Chondrocyte (in vitro differentiated cells): Measurements from ENCODE around the gene STX1A. TPM values are rescaled to one million over a fixed set of nuclear protein-coding genes. Genes with fewer than 3 reads are reported as not detected.
"Not testable (repeated sequence)": the region's sequence is repeated elsewhere in the genome, so short reads cannot be mapped to it uniquely, and the experiment has no call there.

Source experiments
- DNase-seq: peaks from one replicate; pipeline ENCODE4 v3.0.0; 2021; ENCODE audit warnings: mixed read lengths, low spot score
- H3K27ac Mint-ChIP-seq: one replicate; pipeline ENCODE4 v1.8.0; 2021; ENCODE audit warnings: mild to moderate bottlenecking, moderate library complexity, mixed read lengths; ENCODE audit not compliant: unreplicated experiment
- H3K27me3 Mint-ChIP-seq: 2 replicates; pipeline ENCODE4 v1.8.0; 2021; ENCODE audit warnings: low read depth, mixed read lengths
- H3K36me3 Mint-ChIP-seq: 2 replicates; pipeline ENCODE4 v1.8.0; 2021; ENCODE audit warnings: low read depth, mixed read lengths
- H3K4me1 Mint-ChIP-seq: 2 replicates; pipeline ENCODE4 v1.8.0; 2021; ENCODE audit warnings: low read depth, mild to moderate bottlenecking, mixed read lengths
- H3K4me3 Mint-ChIP-seq: one replicate; pipeline ENCODE4 v1.8.0; 2021; ENCODE audit warnings: mild to moderate bottlenecking, moderate library complexity, mixed read lengths; ENCODE audit not compliant: unreplicated experiment
- H3K9me3 Mint-ChIP-seq: 2 replicates; pipeline ENCODE4 v1.8.0; 2021; ENCODE audit warnings: low read depth, mixed read lengths
- total RNA-seq: library from RNA; stranded (reverse); gene quantifications from 3 replicates; pipeline ENCODE4 v1.2.1, GENCODE V29; 2021
- TF ChIP-seq, protein P1 (sequence below): fragments of 200-600 bp; sonication (generic); IDR thresholded peaks from 2 replicates; pipeline ENCODE4 v1.5.0; 2021; ENCODE audit warnings: antibody characterized with exemption, mild to moderate bottlenecking, moderate library complexity

STX1A gene
- total RNA-seq, 1 donor from 2014 or later: 20.9 TPM

DNA sequence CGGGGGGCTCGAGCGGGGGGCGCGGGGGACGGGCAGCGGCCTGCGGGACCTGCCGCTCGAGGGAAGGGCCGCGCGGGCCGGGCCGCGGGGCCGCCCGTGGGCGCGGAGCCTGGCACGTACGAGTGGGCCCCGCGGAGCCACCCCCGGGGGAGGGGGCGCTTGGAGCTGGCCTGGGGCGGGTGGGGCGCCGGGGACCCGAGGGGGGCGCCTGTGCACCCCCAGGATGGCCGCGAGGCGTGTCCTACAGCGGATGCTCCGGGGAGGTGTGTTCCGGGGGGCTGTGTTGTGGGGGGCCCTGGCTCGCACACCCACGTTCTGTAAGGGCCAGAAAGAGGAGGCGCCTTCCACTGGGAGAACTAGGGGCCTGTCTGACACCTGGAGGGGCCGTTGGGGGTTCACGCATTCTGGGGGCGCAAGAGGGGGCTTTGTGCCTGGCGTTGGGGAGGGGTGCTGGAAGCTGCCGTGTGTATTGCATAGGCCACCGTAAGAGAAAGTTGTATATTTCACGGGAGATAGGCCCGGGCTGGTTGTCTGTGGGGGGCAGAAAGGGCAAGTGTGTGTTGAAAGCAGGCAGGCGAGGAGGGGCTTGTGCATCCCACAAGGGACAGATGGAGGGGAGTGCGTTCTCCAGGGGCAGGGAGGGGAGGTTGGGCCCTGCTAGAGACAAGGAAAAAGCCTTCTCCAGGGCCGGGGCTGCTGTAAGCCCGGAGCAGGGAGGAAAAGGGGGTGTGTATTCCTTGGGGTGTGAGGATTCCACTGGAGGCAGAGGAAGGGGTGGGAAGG, 51.2 kb downstream of the STX1A start:
- no peak for DNase-seq
- H3K27me3 Mint-ChIP-seq: peaks cover under 1% of the 10 kb centered on the region
- H3K4me3 Mint-ChIP-seq: peak overlapping the region; percentile 82
- H3K4me1 Mint-ChIP-seq: peaks cover 18% of the 10 kb centered on the region
- peaks cover 1% of the 10 kb centered on the region for H3K9me3 Mint-ChIP-seq
- peaks cover 1% of the 10 kb centered on the region for H3K36me3 Mint-ChIP-seq
- peak overlapping the region; percentile 59 for H3K27ac Mint-ChIP-seq
- TF ChIP-seq, protein P1, sequence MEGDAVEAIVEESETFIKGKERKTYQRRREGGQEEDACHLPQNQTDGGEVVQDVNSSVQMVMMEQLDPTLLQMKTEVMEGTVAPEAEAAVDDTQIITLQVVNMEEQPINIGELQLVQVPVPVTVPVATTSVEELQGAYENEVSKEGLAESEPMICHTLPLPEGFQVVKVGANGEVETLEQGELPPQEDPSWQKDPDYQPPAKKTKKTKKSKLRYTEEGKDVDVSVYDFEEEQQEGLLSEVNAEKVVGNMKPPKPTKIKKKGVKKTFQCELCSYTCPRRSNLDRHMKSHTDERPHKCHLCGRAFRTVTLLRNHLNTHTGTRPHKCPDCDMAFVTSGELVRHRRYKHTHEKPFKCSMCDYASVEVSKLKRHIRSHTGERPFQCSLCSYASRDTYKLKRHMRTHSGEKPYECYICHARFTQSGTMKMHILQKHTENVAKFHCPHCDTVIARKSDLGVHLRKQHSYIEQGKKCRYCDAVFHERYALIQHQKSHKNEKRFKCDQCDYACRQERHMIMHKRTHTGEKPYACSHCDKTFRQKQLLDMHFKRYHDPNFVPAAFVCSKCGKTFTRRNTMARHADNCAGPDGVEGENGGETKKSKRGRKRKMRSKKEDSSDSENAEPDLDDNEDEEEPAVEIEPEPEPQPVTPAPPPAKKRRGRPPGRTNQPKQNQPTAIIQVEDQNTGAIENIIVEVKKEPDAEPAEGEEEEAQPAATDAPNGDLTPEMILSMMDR: no peak

DNA sequence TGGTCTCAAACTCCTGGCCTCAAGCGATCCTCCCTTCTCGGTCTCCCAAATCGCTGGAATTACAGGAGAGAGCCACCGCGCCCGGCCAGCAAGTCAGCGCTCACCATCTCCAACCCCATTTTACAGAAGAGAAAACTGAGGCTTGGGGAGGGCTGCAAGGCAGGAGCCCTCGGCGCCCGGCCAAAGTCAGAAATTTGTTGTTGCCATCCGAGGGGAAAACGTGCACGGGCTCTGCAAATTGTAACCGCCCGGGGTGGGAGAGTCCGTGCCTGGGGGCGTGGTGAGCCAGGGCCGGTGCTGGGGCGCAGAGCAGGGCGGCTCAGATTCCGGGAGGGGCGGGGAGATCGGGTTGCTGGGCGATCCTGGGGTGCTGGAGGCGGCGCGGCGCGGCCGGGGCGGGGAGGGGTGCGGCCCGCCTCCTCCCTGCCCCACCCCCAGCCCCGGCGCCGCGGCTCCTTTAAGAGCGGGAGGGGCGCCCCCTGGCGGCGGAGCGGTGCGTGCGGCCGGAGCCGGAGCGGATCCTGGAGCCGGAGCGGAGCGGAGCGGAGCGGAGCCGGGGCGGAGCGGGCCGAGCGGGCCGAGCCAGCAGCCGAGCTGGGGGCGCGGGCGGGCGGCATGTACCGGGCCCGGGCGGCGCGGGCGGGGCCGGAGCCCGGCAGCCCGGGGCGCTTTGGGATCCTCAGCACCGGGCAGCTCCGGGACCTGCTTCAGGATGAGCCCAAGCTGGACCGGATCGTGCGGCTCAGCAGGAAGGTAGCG, 51.9 kb downstream of the STX1A start, which contains the start of gene VPS37D:
VPS37D (plus strand) TSS at position 488 of the 759 bp plus-strand sequence; CDS start at position 616, 128 bp downstream.
- H3K4me3 Mint-ChIP-seq: peak within 1 kb of the TSS; percentile 82
- peaks cover 18% of the 10 kb centered on the region for H3K4me1 Mint-ChIP-seq
- DNase-seq: peak; percentile 91
- H3K36me3 Mint-ChIP-seq: peaks cover 1% of the 10 kb centered on the region
- H3K27me3 Mint-ChIP-seq: peaks cover 5% of the 10 kb centered on the region
- H3K9me3 Mint-ChIP-seq: peaks cover 7% of the 10 kb centered on the region
- TF ChIP-seq, protein P1: peak; percentile 85
- peak within 1 kb of the TSS; percentile 59 for H3K27ac Mint-ChIP-seq

DNA sequence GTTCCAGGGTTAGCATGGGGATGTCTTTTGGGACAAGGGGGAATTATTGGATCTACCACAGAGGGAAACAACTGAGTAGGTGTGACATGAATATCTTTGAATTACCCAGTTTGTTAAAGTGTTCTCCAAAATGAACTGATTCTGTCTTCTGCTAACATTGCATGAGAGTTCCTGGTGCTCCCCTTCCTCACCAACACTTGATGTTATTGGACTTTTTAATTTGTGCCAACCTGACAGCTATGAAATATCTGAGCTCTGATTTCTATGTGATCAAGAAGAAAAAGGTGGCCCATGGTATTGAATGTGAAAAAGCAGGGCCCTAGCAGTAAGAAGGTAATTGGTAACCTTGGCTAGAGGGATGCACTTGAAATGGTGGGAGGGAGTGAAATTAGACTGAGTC, 56.4 kb downstream of the STX1A start:
- peaks cover 18% of the 10 kb centered on the region for H3K27me3 Mint-ChIP-seq
- TF ChIP-seq, protein P1: no peak
- no peak overlapping the region for H3K27ac Mint-ChIP-seq
- no peak overlapping the region for H3K4me3 Mint-ChIP-seq
- H3K4me1 Mint-ChIP-seq: peaks cover 8% of the 10 kb centered on the region
- no peak for DNase-seq
- no peaks in the 10 kb centered on the region for H3K36me3 Mint-ChIP-seq
- H3K9me3 Mint-ChIP-seq: peaks cover 10% of the 10 kb centered on the region

DNA sequence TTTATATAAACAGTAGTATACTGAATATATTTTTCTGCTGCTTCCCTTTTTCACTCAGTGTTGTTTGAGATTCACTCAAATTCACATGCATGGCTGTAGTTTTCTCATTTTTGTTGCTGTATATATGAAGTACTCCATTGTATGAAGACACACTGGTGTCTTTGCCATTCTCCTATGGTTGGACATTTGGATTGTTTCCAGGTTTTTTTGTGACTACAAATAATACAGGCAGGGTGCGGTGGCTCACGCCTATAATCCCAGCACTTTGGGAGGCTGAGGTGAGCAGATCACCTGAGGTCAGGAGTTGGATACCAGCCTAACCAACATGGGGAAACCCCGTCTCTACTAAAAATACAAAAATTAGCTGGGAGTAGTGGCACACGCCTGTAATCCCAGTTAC, 58.9 kb downstream of the STX1A start:
- not testable (repeated sequence) for H3K36me3 Mint-ChIP-seq, H3K4me3 Mint-ChIP-seq, H3K27ac Mint-ChIP-seq, H3K4me1 Mint-ChIP-seq, H3K9me3 Mint-ChIP-seq, DNase-seq
- peaks cover 18% of the 10 kb centered on the region for H3K27me3 Mint-ChIP-seq

DNA sequence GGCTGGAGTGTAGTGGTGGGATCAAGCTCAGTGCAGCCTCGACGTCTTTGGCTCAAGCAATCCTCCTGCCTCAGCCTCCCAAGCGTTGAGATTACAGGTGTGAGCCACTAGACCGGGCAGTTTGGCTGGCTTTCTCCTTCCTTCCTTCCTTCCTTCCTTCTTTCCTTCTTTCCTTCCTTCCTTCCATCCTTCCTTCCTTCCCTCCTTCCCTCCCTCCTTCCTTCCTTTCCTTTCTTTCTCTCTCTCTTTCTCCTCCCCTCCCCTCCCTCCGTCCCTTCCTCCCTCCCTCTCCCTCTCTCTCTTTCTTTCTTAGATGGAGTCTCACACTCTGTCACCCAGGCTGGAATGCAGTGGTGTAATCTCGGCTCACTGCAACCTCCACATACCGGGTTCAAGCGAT, 59.5 kb downstream of the STX1A start:
- Mint-ChIP-seq H3K4me1 (no peaks in the 10 kb centered on the region), H3K27ac (no peak overlapping the region), H3K36me3 (peaks cover 1% of the 10 kb centered on the region), H3K9me3 (peaks cover 10% of the 10 kb centered on the region), H3K4me3 (no peak overlapping the region), H3K27me3 (peaks cover 19% of the 10 kb centered on the region)
- TF ChIP-seq, protein P1: no peak
- no peak for DNase-seq

DNA sequence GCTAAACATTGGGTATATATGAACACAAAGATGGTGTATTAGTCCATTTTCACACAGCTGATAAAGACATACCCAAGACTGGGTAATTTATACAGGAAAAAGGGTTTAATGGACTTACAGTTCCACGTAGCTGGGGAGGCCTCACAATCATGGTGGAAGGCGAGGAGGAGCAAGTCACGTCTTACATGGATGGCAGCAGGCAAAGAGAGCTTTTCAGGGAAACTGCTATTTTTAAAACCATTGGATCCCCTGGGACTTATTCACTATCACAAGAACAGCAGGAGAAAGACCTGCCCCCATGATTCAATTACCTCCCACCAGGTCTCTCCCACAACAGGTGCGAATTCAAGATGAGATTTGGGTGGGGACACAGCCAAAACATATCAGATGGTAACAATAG, 64.2 kb downstream of the STX1A start:
- not testable (repeated sequence) for H3K4me3 Mint-ChIP-seq, DNase-seq, H3K27ac Mint-ChIP-seq, H3K4me1 Mint-ChIP-seq, H3K9me3 Mint-ChIP-seq, H3K36me3 Mint-ChIP-seq
- peaks cover 29% of the 10 kb centered on the region for H3K27me3 Mint-ChIP-seq
